Esophagus squamous epithelium (tissue), 5 donors: ENCODE measurements around the gene COX6B1. TPM values are rescaled to one million over a fixed set of nuclear protein-coding genes. Genes with fewer than 3 reads are reported as not detected.

Source experiments
- DNase-seq: peaks from one replicate; lab custom pipeline; 2025; lab: John Stamatoyannopoulos, UW
- H3K27ac ChIP-seq, 4 donors: fragments of 200-600 bp; sonication (generic); one replicate each; pipeline ENCODE4 v1.5.1; 2016 to 2019; ENCODE audit warnings: mild to moderate bottlenecking in 1 of 4
- H3K27me3 ChIP-seq, 4 donors: fragments of 200-600 bp; sonication (generic); 1 replicate in 3 of 4; 2 replicates in 1 of 4; pipeline versions ENCODE4 v1.5.1 to v1.6.0; 2017 to 2021; ENCODE audit warnings: antibody characterized with exemption in 1 of 4
- H3K36me3 ChIP-seq, 3 donors: fragments of 200-600 bp; sonication (generic); one replicate each; pipeline ENCODE4 v1.5.1; 2016 to 2019
- H3K4me1 ChIP-seq, 3 donors: fragments of 200-600 bp; sonication (generic); one replicate each; pipeline ENCODE4 v1.5.1; 2017 to 2019
- H3K4me3 ChIP-seq, 4 donors: fragments of 200-600 bp; sonication (generic); 1 replicate in 3 of 4; 2 replicates in 1 of 4; pipeline ENCODE4 v1.5.1; 2016 to 2019; ENCODE audit warnings: mild to moderate bottlenecking in 2 of 4, moderate library complexity in 1 of 4
- H3K9me3 ChIP-seq, 3 donors: fragments of 200-600 bp; sonication (generic); one replicate each; pipeline ENCODE4 v1.5.1; 2016 to 2019
- POLR2A ChIP-seq, 4 donors: fragments of 450-650 bp; IDR thresholded peaks; one replicate each; pipeline ENCODE4 v1.6.1; 2017; ENCODE audit warnings: antibody characterized with exemption in 4 of 4, mild to moderate bottlenecking in 4 of 4, moderate library complexity in 3 of 4
- whole genome bisulfite sequencing, 2 donors: methylation state at CpG; one replicate each; pipeline ENCODE4 v1.1.5; 2018; 5-methylcytosine and 5-hydroxymethylcytosine counted together
- intact Hi-C: fragments of 100-400 bp; cut with DNase I; formaldehyde crosslinking; loops from one replicate; pipeline ENCODE4 v1.15.0; 2022
- total RNA-seq, 4 donors: library from RNA; depleted of rRNA; stranded (reverse); fragments of >200 nt; gene quantifications; one replicate each; pipeline ENCODE4 v1.1.0, GENCODE V29; 2016
- TF ChIP-seq, protein P1 (sequence below), 6 experiments: fragments of 450-650 bp in 4 of 6; fragments of 200-600 bp in 2 of 6; sonication (generic) in 2 of 6; IDR thresholded peaks; one replicate each; pipeline ENCODE4 v1.5.1; 2016 to 2019; ENCODE audit warnings: antibody characterized with exemption in 6 of 6, mild to moderate bottlenecking in 4 of 6, moderate library complexity in 4 of 6
- donor health status: DM: yes; HTN: yes; CAD: no.

Gene COX6B1
- total RNA-seq, 4 donors from 2014 or later = 582 to 942 (median 761) TPM

DNA sequence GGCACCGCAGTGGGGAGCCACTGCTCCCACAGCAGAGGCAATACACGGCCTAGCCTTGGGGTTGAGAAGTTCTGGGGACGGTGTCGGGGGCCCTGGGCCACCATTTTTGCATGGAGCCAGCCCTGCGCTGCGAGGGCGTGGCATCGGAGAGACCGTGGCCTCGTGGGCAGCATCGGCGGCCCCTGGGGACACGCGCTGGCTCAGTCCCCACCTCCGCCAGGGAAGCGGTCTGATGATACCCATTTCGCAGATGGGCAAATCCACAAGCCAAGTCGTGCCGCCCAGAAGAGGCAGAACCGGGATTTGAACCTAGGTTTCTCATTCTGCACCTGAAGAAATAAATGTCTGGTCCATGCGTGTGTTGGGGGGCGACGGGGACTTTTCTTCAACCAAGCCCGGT lies 17.0 kb downstream of the COX6B1 start:
- intact Hi-C loops = no loop called here
- DNase-seq = no peak
- H3K36me3 ChIP-seq = peaks cover 0 to 56% (median 6%) of the 10 kb centered on the region in 3 donors
- H3K4me1 ChIP-seq = peaks cover 0 to 14% (median 0%) of the 10 kb centered on the region in 3 donors
- TF ChIP-seq, protein P1, sequence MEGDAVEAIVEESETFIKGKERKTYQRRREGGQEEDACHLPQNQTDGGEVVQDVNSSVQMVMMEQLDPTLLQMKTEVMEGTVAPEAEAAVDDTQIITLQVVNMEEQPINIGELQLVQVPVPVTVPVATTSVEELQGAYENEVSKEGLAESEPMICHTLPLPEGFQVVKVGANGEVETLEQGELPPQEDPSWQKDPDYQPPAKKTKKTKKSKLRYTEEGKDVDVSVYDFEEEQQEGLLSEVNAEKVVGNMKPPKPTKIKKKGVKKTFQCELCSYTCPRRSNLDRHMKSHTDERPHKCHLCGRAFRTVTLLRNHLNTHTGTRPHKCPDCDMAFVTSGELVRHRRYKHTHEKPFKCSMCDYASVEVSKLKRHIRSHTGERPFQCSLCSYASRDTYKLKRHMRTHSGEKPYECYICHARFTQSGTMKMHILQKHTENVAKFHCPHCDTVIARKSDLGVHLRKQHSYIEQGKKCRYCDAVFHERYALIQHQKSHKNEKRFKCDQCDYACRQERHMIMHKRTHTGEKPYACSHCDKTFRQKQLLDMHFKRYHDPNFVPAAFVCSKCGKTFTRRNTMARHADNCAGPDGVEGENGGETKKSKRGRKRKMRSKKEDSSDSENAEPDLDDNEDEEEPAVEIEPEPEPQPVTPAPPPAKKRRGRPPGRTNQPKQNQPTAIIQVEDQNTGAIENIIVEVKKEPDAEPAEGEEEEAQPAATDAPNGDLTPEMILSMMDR (IDR thresholded peaks at IDR 0.05) = no peak
- no peak for TF ChIP-seq POLR2A (IDR thresholded peaks at IDR 0.05)
- peaks cover 0 to 6% (median 0%) of the 10 kb centered on the region in 4 donors for H3K27me3 ChIP-seq
- 93 to 98% methylated on average over 5 to 23 of the region's 24 CpGs for WGBS, 2 donors
- H3K4me3 ChIP-seq = no peak overlapping the region
- H3K27ac ChIP-seq = no peak overlapping the region
- H3K9me3 ChIP-seq = no peaks in the 10 kb centered on the region

DNA sequence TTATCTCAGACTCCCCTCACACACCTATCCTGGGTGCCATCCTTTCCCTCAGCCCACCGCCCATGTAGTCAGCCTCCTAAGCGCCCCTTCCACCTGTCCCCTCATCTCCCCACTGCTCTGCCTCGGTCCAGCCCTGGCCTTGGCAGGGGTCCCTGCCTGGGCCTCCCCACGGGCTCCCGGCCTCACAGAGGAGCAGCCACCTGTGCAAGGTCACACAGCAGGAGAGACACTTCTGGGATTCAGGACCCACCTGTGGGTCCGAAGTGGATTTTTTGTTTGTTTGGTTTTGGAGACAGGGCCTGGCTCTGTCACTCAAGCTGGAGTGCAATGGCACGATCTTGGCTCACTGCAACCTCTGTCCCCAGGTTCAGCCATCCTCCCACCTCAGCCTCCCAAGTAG lies 17.5 kb downstream of the COX6B1 start:
- 75 to 83% methylated on average over 2 to 6 of the region's 7 CpGs for WGBS, 2 donors
- DNase-seq = no peak
- intact Hi-C loops = no loop called here
- Histone ChIP-seq H3K27ac (no peak overlapping the region), H3K4me3 (no peak overlapping the region), H3K4me1 (peaks cover 0 to 14% (median 0%) of the 10 kb centered on the region in 3 donors), H3K27me3 (peaks cover 0 to 6% (median 0%) of the 10 kb centered on the region in 4 donors), H3K9me3 (no peaks in the 10 kb centered on the region), H3K36me3 (peaks cover 0 to 52% (median 2%) of the 10 kb centered on the region in 3 donors)
- TF ChIP-seq, protein P1 (IDR thresholded peaks at IDR 0.05) = no peak
- TF ChIP-seq POLR2A (IDR thresholded peaks at IDR 0.05) = no peak

DNA sequence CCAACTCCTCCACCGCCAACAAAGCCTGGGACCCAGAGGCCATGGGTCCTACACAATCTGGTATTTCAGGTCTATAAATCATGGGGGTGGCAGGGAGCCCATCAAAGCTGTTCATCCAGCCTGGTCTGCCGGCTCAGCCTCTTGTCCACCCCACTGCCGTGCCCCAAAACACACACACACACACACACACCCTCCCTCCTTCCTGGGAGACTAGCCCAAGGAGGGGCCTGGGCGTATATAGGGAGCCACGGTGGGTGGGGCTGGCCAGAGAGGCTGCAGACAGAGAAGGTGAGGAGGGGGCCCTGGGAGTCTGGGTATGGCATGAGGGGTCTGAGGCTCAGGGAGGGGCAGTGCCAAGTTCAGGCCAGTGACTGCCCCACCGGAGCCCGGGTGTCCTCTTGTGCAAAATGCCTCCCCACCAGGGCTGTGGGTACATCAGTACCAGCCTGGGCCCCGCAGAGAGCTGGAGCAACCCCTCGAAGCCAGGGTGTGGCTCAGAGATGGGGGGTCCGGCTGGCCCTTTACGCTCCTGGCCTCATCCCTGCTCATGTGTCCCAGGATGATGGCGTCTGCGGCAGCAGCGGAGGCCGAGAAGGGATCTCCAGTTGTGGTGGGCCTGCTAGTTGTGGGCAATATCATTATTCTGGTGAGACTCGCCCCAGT lies 18.3 kb downstream of the COX6B1 start, which contains the start of gene UPK1A:
Gene UPK1A (plus strand): TSS at position 267 of the 663 bp plus-strand sequence. CDS start 296 bp downstream, at position 563.
- Histone ChIP-seq H3K4me1 (peaks cover 0 to 14% (median 0%) of the 10 kb centered on the region in 3 donors), H3K9me3 (no peaks in the 10 kb centered on the region), H3K36me3 (peaks cover 0 to 44% (median 0%) of the 10 kb centered on the region in 3 donors), H3K27ac (no peak within 1 kb of the TSS), H3K27me3 (peaks cover 0 to 14% (median 0%) of the 10 kb centered on the region in 4 donors), H3K4me3 (no peak within 1 kb of the TSS)
- WGBS, 2 donors = 8 to 52% methylated on average over 2 to 8 of the region's 16 CpGs
- intact Hi-C loops = no loop called here
- TF ChIP-seq POLR2A (IDR thresholded peaks at IDR 0.05) = no peak
- TF ChIP-seq, protein P1 (IDR thresholded peaks at IDR 0.05) = no peak
- no peak for DNase-seq

DNA sequence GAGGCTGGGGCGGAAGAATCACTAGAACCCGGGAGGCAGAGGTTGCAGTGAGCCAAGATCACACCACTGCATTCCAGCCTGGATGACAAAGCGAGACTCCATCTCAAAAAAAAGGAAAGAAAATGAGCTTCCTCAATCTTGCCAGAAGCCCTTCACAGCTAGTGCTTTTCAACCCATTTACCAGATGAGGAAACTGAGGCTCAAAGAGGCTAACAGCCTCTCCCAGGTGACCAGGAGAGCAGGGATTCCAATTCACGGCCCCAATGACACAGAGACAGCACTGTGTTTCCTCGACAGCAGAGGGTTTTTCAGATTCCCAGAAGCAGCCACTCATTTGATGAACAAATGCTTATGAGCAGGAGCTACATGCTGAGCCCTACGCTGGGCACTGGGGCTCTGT lies 21.4 kb downstream of the COX6B1 start:
- DNase-seq = no peak
- Histone ChIP-seq H3K27me3 (peaks cover 0 to 46% (median 4%) of the 10 kb centered on the region in 4 donors), H3K9me3 (no peaks in the 10 kb centered on the region), H3K27ac (no peak overlapping the region), H3K4me3 (no peak overlapping the region), H3K36me3 (peaks cover 0 to 12% (median 0%) of the 10 kb centered on the region in 3 donors), H3K4me1 (peaks cover 5 to 22% (median 7%) of the 10 kb centered on the region in 3 donors)
- TF ChIP-seq POLR2A (IDR thresholded peaks at IDR 0.05) = no peak
- TF ChIP-seq, protein P1 (IDR thresholded peaks at IDR 0.05) = no peak
- WGBS, 2 donors = 68 to 69% methylated on average over 6 of the region's 6 CpGs
- intact Hi-C loops = no loop called here

DNA sequence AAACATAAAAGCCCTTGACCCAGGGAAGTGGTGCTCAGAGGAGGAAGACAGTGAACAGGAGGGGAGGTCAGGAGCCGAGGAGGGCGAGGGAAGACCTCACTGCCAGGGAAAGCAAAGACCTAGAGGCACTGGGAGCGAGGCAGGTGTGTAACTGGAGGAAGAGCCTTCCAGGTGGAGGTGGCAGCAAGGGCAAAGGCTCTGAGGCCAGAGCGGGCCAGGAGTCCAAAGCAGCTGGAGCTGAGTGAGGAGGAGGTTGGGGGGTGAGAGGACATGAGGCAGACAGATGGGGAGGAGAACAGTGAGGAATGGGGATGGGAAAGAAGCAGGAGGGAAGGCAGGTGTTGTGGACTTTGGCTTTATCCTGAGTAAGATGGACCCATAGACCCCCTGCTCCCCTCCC lies 21.9 kb downstream of the COX6B1 start:
- DNase-seq = no peak
- no peak for TF ChIP-seq POLR2A (IDR thresholded peaks at IDR 0.05)
- TF ChIP-seq, protein P1 (IDR thresholded peaks at IDR 0.05) = no peak
- no peak overlapping the region for H3K4me3 ChIP-seq
- intact Hi-C loops = no loop called here
- peaks cover 0 to 48% (median 4%) of the 10 kb centered on the region in 4 donors for H3K27me3 ChIP-seq
- H3K27ac ChIP-seq = no peak overlapping the region
- H3K4me1 ChIP-seq = peaks cover 5 to 22% (median 7%) of the 10 kb centered on the region in 3 donors
- peaks cover 0 to 8% (median 0%) of the 10 kb centered on the region in 3 donors for H3K36me3 ChIP-seq
- WGBS, 2 donors = 55 to 63% methylated on average over 4 of the region's 4 CpGs
- H3K9me3 ChIP-seq = no peaks in the 10 kb centered on the region
